Loucy (cell line): ENCODE results near the gene PEX16.

Experiments
- H2AFZ ChIP-seq: fragments of 200-600 bp; sonication (generic); 2 replicates; pipeline ENCODE4 v1.6.0; 2016; ENCODE audit warnings: antibody characterized with exemption, mild to moderate bottlenecking, low read length, moderate library complexity
- H3F3A ChIP-seq: fragments of 200-600 bp; 2 replicates; pipeline ENCODE4 v1.6.0; 2016; ENCODE audit warnings: antibody characterized with exemption, low read depth, mild to moderate bottlenecking
- H3K27me3 ChIP-seq: fragments of 200-600 bp; sonication (generic); 2 replicates; pipeline ENCODE4 v1.6.1; 2014; ENCODE audit warnings: low read length, mild to moderate bottlenecking; ENCODE audit not compliant: insufficient read depth, poor library complexity, severe bottlenecking
- H3K36me3 ChIP-seq: fragments of 200-600 bp; sonication (generic); 2 replicates; pipeline ENCODE4 v1.6.1; 2016; ENCODE audit warnings: low read length; ENCODE audit not compliant: insufficient read depth
- H3K4me1 ChIP-seq: fragments of 200-600 bp; sonication (generic); 2 replicates; pipeline ENCODE4 v1.5.1; 2014; ENCODE audit warnings: low read length, mild to moderate bottlenecking; ENCODE audit not compliant: insufficient read depth, poor library complexity, severe bottlenecking
- H3K4me2 ChIP-seq: fragments of 200-600 bp; sonication (generic); 2 replicates; pipeline ENCODE4 v1.6.0; 2014; ENCODE audit warnings: antibody characterized with exemption, low read length, low read depth, mild to moderate bottlenecking; ENCODE audit not compliant: poor library complexity, severe bottlenecking
- H3K4me3 ChIP-seq: fragments of 200-600 bp; sonication (generic); 2 replicates; pipeline ENCODE4 v1.5.1; 2014; ENCODE audit warnings: low read length, mild to moderate bottlenecking, mixed read lengths; ENCODE audit not compliant: poor library complexity, severe bottlenecking
- H3K79me2 ChIP-seq: fragments of 200-600 bp; sonication (generic); 2 replicates; pipeline ENCODE4 v1.6.1; 2014; ENCODE audit warnings: low read length; ENCODE audit not compliant: insufficient read depth
- H3K9ac ChIP-seq: fragments of 200-600 bp; sonication (generic); 2 replicates; pipeline ENCODE4 v1.6.0; 2014; ENCODE audit warnings: mild to moderate bottlenecking, low read depth, low read length, moderate library complexity; ENCODE audit not compliant: poor library complexity, severe bottlenecking
- H3K9me2 ChIP-seq: fragments of 200-600 bp; sonication (generic); replicated peaks from 2 replicates; pipeline ENCODE4 v1.6.1; 2016; ENCODE audit warnings: low read depth, low read length, mixed read lengths
- H3K9me3 ChIP-seq: fragments of 200-600 bp; sonication (generic); 2 replicates; pipeline ENCODE4 v1.6.1; 2014; ENCODE audit warnings: mild to moderate bottlenecking, antibody characterized with exemption, low read length, low read depth; ENCODE audit not compliant: insufficient read depth
- H4K20me1 ChIP-seq: fragments of 200-600 bp; sonication (generic); 2 replicates; pipeline ENCODE4 v1.6.0; 2014; ENCODE audit warnings: antibody characterized with exemption, low read length, mild to moderate bottlenecking; ENCODE audit not compliant: insufficient read depth, poor library complexity, severe bottlenecking
- CTCF ChIP-seq: fragments of 200-600 bp; sonication (generic); conservative IDR thresholded peaks from 2 replicates; pipeline ENCODE4 v1.5.1; 2014; ENCODE audit warnings: mild to moderate bottlenecking, antibody characterized with exemption, low read length
- EZH2phosphoT487 ChIP-seq: fragments of 200-600 bp; IDR thresholded peaks from 2 replicates; pipeline ENCODE4 v1.6.1; 2018; ENCODE audit warnings: antibody characterized with exemption, mild to moderate bottlenecking, moderate library complexity, borderline replicate concordance

PEX16 gene

DNA sequence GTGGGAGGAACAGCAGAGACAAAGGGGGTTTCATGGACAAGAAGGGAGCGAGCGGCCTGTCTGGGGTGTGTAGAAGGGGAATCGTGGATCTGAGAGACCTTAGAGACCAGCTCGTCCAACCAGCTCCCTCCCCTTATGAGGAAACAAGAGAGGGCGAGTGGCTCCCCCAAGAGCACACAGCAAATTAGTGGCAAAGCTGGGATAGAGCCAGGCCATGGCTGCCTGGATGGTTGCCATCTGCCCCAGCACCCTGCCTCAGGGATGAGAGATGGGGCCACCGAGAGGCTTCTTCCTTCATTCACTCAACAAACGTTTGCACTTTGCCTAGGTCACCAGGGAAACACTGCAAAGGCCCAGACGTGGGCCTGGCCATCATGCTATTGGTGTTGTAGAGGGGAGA lies 28.1 kb downstream of the PEX16 start:
- Histone ChIP-seq H3K9ac (no peak overlapping the region), H3K4me1 (no peaks in the 10 kb centered on the region), H4K20me1 (peaks cover 4% of the 10 kb centered on the region), H3K27me3 (no peaks in the 10 kb centered on the region), H3K4me3 (no peak overlapping the region), H3K9me2 (no peaks in the 10 kb centered on the region), H3F3A (no peaks in the 10 kb centered on the region), H3K9me3 (no peaks in the 10 kb centered on the region), H3K36me3 (no peaks in the 10 kb centered on the region), H2AFZ (no peak overlapping the region), H3K4me2 (no peak overlapping the region), H3K79me2 (no peaks in the 10 kb centered on the region)
- TF ChIP-seq EZH2phosphoT487 (no peak), CTCF (no peak)

DNA sequence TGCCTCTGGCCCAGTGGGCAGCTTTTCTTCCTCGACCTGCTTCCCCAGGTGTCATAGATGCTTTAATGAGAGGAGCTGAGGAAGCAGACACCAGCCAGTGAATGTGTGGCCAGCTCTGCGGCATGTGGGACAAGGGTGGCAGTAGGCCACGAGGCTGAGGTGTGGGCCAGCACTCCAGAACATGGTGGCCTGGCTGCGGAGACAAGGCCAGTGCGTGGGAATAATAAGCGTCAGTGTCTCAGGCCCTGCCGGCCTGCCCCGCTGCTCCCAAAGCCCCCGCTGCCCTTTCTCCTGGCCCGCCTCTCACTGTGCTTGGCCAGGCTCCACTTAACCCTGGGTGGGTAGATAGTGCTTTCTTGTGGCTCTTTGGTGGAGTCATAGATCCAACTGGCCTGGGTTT lies 30.1 kb downstream of the PEX16 start:
- TF ChIP-seq CTCF: no peak
- TF ChIP-seq EZH2phosphoT487: no peak
- Histone ChIP-seq H3K4me2 (no peak overlapping the region), H3K4me3 (no peak overlapping the region), H3K9me3 (no peaks in the 10 kb centered on the region), H3K9ac (no peak overlapping the region), H3K27me3 (no peaks in the 10 kb centered on the region), H3K4me1 (no peaks in the 10 kb centered on the region), H3K9me2 (no peaks in the 10 kb centered on the region), H2AFZ (no peak overlapping the region), H3K36me3 (peaks cover under 1% of the 10 kb centered on the region; the same call in 1 of the 2 replicates), H3K79me2 (no peaks in the 10 kb centered on the region), H3F3A (no peaks in the 10 kb centered on the region), H4K20me1 (peaks cover 4% of the 10 kb centered on the region)

- H4K20me1 ChIP-seq: peaks cover 4% of the 10 kb centered on the region
- no peaks in the 10 kb centered on the region for H3F3A ChIP-seq
- H3K4me2 ChIP-seq: no peak overlapping the region
These were observed 30.7 kb downstream of the PEX16 start for GRCh38 chr11:45886816-45887520.

More at GRCh38 chr11:45886816-45887520, 30.7 kb downstream of the PEX16 start:
- Histone ChIP-seq H3K9me2 (no peaks in the 10 kb centered on the region), H3K4me3 (no peak overlapping the region), H3K79me2 (no peaks in the 10 kb centered on the region), H3K9me3 (no peaks in the 10 kb centered on the region), H2AFZ (no peak overlapping the region), H3K27me3 (no peaks in the 10 kb centered on the region), H3K36me3 (peaks cover 6% of the 10 kb centered on the region; the same call in 1 of the 2 replicates), H3K9ac (no peak overlapping the region), H3K4me1 (no peaks in the 10 kb centered on the region)
- TF ChIP-seq CTCF (no peak), EZH2phosphoT487 (no peak)
